HG03175 (cell line): ENCODE results near the gene CPLX1.

Source experiments
- ATAC-seq: cut with Tn5 transposase; IDR thresholded peaks from one replicate; pipeline ENCODE4 v1.9.1; 2021; ENCODE audit warnings: mild to moderate bottlenecking, moderate library complexity; ENCODE audit not compliant: unreplicated experiment

The CPLX1 gene

GRCh38 chr4:833731-834367 lies 7.9 kb upstream of the CPLX1 start:
- ATAC-seq: no peak

- no peak for ATAC-seq
These were observed 7.2 kb upstream of the CPLX1 start for GRCh38 chr4:833156-833555.

GRCh38 chr4:832536-832935 lies 6.6 kb upstream of the CPLX1 start:
- no peak for ATAC-seq

GRCh38 chr4:832108-832507 lies 6.2 kb upstream of the CPLX1 start:
- no peak for ATAC-seq

- no peak for ATAC-seq
These were observed 5.5 kb upstream of the CPLX1 start for GRCh38 chr4:831483-831805.

GRCh38 chr4:830601-831482 lies 4.9 kb upstream of the CPLX1 start:
- no peak for ATAC-seq

- ATAC-seq: no peak
These were observed 4.1 kb upstream of the CPLX1 start for GRCh38 chr4:829761-830600.

GRCh38 chr4:829291-829690 lies 3.4 kb upstream of the CPLX1 start:
- ATAC-seq: no peak

- ATAC-seq: no peak
These were observed 2.8 kb upstream of the CPLX1 start for GRCh38 chr4:828641-829271.

GRCh38 chr4:827209-828081 lies 1.5 kb upstream of the CPLX1 start:
- no peak for ATAC-seq

- ATAC-seq: no peak
These were observed 729 bp upstream of the CPLX1 start for GRCh38 chr4:826508-827208.

GRCh38 chr4:825063-825970 lies 612 bp downstream of the CPLX1 start:
- no peak for ATAC-seq

- no peak for ATAC-seq
These were observed 1.4 kb downstream of the CPLX1 start for GRCh38 chr4:824461-825062.

- no peak for ATAC-seq
These were observed 2.0 kb downstream of the CPLX1 start for GRCh38 chr4:823761-824460.

GRCh38 chr4:823176-823760 lies 2.7 kb downstream of the CPLX1 start:
- no peak for ATAC-seq

- no peak for ATAC-seq
These were observed 3.4 kb downstream of the CPLX1 start for GRCh38 chr4:822361-823175.
